Adrenal gland (tissue), 12 donors: ENCODE data around the gene HMCES. TPM values are rescaled to one million over a fixed set of nuclear protein-coding genes. Genes with fewer than 3 reads are reported as not detected.

Experiments
- DNase-seq, 7 donors: peaks; one replicate each; pipeline ENCODE4 v3.0.0-alpha.2; 2019 to 2020
- H3K27ac ChIP-seq, 5 donors: fragments of 200-600 bp; sonication (generic) in 4 of 5; 1 replicate in 3 of 5; 2 replicates in 2 of 5; pipeline versions ENCODE4 v1.5.1 to v1.8.0; 2016 to 2020; ENCODE audit warnings: mild to moderate bottlenecking in 1 of 5
- H3K27me3 ChIP-seq: fragments of 200-600 bp; 2 replicates; pipeline ENCODE4 v1.8.0; 2021
- H3K36me3 ChIP-seq, 2 donors: fragments of 200-600 bp; replicated peaks in 1 of 2; 1 replicate in 1 of 2; 2 replicates in 1 of 2; pipeline versions ENCODE4 v1.5.1 to v1.8.0; 2018 to 2022
- H3K4me1 ChIP-seq, 2 donors: fragments of 200-600 bp; replicated peaks in 1 of 2; 1 replicate in 1 of 2; 2 replicates in 1 of 2; pipeline versions ENCODE4 v1.5.1 to v1.8.0; 2018 to 2021
- H3K4me3 ChIP-seq, 4 donors: fragments of 200-600 bp; sonication (generic) in 3 of 4; one replicate each; pipeline ENCODE4 v1.5.1; 2016 to 2018
- H3K9me3 ChIP-seq, 3 donors: fragments of 200-600 bp; sonication (generic) in 1 of 3; replicated peaks in 1 of 3; 1 replicate in 2 of 3; 2 replicates in 1 of 3; pipeline versions ENCODE4 v1.5.1 to v1.8.0; 2016 to 2021
- POLR2A ChIP-seq, 2 donors: fragments of 450-650 bp; IDR thresholded peaks; one replicate each; pipeline ENCODE4 v1.6.1; 2017; ENCODE audit warnings: antibody characterized with exemption in 2 of 2, mild to moderate bottlenecking in 2 of 2, moderate library complexity in 1 of 2
- WGBS, 4 donors: extraction: QIAGEN DNeasy Blood & Tissue Kit in 2 of 4; methylation state at CpG; one replicate each; pipeline versions ENCODE4 v1.1.5 to v1.1.7; 2013 to 2017; 5-methylcytosine and 5-hydroxymethylcytosine counted together
- intact Hi-C, 2 donors: fragments of 100-400 bp; cut with DNase I; formaldehyde crosslinking; loops; one replicate each; pipeline versions ENCODE4 v1.14.1 to v1.15.0; 2022 to 2023
- polyA plus RNA-seq, 3 donors: library from polyadenylated mRNA; stranded (reverse); fragments of 200-250 nt in 2 of 3; fragments of 350-450 nt in 1 of 3; fragmentation: Illumina TruSeq in 1 of 3; extraction: RNeasy Lipid Tissue Mini Kit (QIAGEN cat#74804) in 1 of 3; gene quantifications; one replicate each; pipeline ENCODE4 v1.2.3, GENCODE V29; 2013 to 2014
- total RNA-seq, 9 donors: library from RNA; depleted of rRNA in 4 of 9; stranded (reverse); fragments of >200 nt in 4 of 9; fragments of 120-200 nt in 1 of 9; fragmentation: NEBNext Ultra II Directional in 1 of 9; extraction: Animal tissue kit (Norgen Biotek cat#: 25700) in 1 of 9; gene quantifications; one replicate each; pipeline versions ENCODE4 v1.1.0 to v1.2.4, GENCODE V29; 2013 to 2023
- TF ChIP-seq, protein P1 (sequence below), 6 experiments: fragments of 450-650 bp in 4 of 6; fragments of 200-600 bp in 2 of 6; sonication (generic) in 1 of 6; IDR thresholded peaks; 1 replicate in 5 of 6; 2 replicates in 1 of 6; pipeline versions ENCODE4 v1.5.1 to v1.8.0; 2016 to 2021; ENCODE audit warnings: antibody characterized with exemption in 6 of 6, mild to moderate bottlenecking in 2 of 6, moderate library complexity in 1 of 6
- donor health status: healthy with polysubstance abuse.
- donor health status: Bipolar disorder and iron deficiency.
- donor health status: DM: yes; HTN: yes; CAD: no.
- donor health status: DM: no; HTN: no; CAD: no.
- donor health status: DM: no; HTN: no; CAD: no.
- donor health status: DM: yes; HTN: yes; CAD: no.

HMCES gene
- total and polyA plus RNA-seq, 12 donors, result 16.0 to 39.7 (median 23.7) TPM

DNA sequence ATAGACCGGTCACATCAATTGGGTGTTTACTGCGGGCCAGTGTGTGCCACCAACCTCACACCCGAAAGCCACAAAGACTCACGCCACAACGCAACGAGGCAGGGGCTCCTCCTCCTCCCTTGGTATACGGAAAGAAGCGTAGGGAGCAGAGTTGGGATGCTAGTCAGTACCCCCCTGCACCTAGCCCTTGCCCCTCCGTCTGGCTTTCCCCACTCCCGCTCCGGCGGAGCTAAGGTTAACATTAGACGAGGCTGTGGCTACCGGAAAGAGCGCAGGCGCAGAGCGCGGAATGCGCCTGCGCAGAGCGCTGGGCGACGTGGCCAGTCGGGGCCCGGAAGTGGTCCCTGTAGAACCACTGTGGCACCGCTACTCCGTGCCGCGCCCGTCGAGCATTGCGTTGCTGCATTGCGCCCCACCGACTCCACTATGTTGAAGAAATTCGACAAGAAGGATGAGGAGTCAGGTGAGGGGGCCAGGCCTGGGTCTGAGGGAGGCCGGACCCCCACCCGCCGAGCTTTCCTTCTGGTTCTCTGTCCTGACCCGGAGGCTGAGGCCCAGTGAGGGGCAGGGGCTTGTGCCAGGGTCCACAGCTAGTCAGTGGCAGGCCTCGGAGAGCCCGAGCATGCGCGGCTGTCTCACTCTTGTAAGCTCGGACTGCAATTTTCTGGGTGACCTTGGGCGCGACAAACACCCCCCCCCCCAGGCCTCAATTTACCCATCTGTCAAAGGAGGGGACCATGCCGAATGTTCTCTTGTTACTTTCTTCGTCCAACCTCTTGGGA lies 29.2 kb upstream of the HMCES start, which contains the start of gene COPG1:
COPG1 (plus strand) TSS at position 323 of the 782 bp plus-strand sequence; CDS start at position 427, 104 bp downstream.
- Histone ChIP-seq H3K9me3 (no peaks in the 10 kb centered on the region), H3K36me3 (peaks cover 0 to 28% of the 10 kb centered on the region in 2 donors), H3K4me3 (peak within 1 kb of the TSS; percentile 68 to 99 (median 84)), H3K27ac (peak within 1 kb of the TSS; percentile 60 to 89 (median 81)), H3K27me3 (no peaks in the 10 kb centered on the region), H3K4me1 (peaks cover 14 to 34% of the 10 kb centered on the region in 2 donors)
- intact Hi-C loops, result loop anchor here (5.0 to 10.0 kb wide), 3 partner anchors 67 to 275 kb away; partner anchors contain the start of gene CNBP (in 1 of the 2)
- DNase-seq, result peak; percentile 79 to 94 (median 86)
- WGBS, 4 donors, result 0 to 1% (median 0%) methylated on average over 19 to 48 of the region's 48 CpGs
- peak; percentile 84 to 88 for TF ChIP-seq POLR2A (IDR thresholded peaks at IDR 0.05)
- TF ChIP-seq, protein P1, sequence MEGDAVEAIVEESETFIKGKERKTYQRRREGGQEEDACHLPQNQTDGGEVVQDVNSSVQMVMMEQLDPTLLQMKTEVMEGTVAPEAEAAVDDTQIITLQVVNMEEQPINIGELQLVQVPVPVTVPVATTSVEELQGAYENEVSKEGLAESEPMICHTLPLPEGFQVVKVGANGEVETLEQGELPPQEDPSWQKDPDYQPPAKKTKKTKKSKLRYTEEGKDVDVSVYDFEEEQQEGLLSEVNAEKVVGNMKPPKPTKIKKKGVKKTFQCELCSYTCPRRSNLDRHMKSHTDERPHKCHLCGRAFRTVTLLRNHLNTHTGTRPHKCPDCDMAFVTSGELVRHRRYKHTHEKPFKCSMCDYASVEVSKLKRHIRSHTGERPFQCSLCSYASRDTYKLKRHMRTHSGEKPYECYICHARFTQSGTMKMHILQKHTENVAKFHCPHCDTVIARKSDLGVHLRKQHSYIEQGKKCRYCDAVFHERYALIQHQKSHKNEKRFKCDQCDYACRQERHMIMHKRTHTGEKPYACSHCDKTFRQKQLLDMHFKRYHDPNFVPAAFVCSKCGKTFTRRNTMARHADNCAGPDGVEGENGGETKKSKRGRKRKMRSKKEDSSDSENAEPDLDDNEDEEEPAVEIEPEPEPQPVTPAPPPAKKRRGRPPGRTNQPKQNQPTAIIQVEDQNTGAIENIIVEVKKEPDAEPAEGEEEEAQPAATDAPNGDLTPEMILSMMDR (IDR thresholded peaks at IDR 0.05), result peak in 1 of 6 experiments; percentile 17

DNA sequence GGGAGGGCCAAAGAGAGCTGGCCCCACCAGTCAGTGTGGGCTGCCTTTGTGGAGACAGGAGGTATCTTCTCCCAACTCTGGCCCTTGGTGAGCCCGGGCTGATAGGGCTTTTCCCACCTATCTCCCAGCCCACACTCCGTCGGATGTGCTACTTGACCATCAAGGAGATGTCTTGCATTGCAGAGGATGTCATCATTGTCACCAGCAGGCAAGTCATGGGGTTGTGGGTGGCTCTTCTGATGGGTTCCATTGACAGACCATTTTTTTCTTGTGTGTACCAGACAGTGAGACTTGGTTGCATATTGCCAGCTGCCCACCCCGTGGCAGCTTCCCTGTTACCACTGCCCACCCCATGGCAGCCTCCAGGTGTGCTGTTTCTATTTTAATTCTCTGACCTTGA lies 25.9 kb upstream of the HMCES start:
- intact Hi-C loops, result loop anchor here in 1 of 2 donors (10.0 kb wide), 1 partner anchor 198 kb away; no protein-coding TSS in a partner anchor
- TF ChIP-seq, protein P1 (IDR thresholded peaks at IDR 0.05), result no peak
- no peak for TF ChIP-seq POLR2A (IDR thresholded peaks at IDR 0.05)
- H3K4me1 ChIP-seq, result peaks cover 8 to 21% of the 10 kb centered on the region in 2 donors
- H3K27ac ChIP-seq, result no peak overlapping the region
- H3K4me3 ChIP-seq, result no peak overlapping the region
- WGBS, 4 donors, result 87 to 89% (median 88%) methylated on average over 1 to 4 of the region's 4 CpGs
- no peak for DNase-seq
- H3K36me3 ChIP-seq, result peaks cover 0 to 61% of the 10 kb centered on the region in 2 donors
- no peaks in the 10 kb centered on the region for H3K9me3 ChIP-seq
- no peaks in the 10 kb centered on the region for H3K27me3 ChIP-seq

DNA sequence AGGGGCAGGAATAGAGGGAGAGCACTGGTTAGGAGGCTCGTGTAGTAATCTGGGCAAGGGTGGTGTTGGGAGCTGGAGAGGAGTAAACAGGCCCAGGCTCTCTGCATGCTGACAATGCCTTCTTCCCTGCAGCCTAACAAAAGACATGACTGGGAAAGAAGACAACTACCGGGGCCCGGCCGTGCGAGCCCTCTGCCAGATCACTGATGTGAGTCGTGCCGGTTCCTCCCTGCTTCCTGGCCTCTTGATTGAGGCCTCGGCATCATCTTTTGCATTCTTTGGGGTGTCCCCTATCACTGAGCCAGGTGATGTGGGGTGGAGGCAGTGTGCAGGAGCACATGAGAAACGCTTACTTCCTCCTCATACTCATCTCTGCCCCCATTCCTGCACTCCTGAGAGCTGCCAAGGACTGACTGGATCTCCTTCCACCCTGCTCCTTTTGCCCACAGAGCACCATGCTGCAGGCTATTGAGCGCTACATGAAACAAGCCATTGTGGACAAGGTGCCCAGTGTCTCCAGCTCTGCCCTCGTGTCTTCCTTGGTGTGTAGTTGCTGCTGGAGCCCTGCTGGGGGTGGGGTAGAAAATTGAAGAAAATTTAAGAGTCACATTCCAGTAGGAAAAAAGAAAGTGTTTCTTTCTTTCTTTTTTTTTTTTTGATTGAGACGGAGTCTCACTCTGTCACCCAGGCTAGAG lies 24.0 kb upstream of the HMCES start:
- no peak for DNase-seq
- Histone ChIP-seq H3K27me3 (no peaks in the 10 kb centered on the region), H3K36me3 (peaks cover 0 to 80% of the 10 kb centered on the region in 2 donors), H3K27ac (no peak overlapping the region), H3K9me3 (no peaks in the 10 kb centered on the region), H3K4me3 (no peak overlapping the region), H3K4me1 (peaks cover 0 to 11% of the 10 kb centered on the region in 2 donors)
- TF ChIP-seq, protein P1 (IDR thresholded peaks at IDR 0.05), result no peak
- TF ChIP-seq POLR2A (IDR thresholded peaks at IDR 0.05), result no peak
- WGBS, 4 donors, result 88 to 92% (median 89%) methylated on average over 12 of the region's 12 CpGs
- intact Hi-C loops, result loop anchor here in 1 of 2 donors (10.0 kb wide), 1 partner anchor 200 kb away; no protein-coding TSS in a partner anchor

DNA sequence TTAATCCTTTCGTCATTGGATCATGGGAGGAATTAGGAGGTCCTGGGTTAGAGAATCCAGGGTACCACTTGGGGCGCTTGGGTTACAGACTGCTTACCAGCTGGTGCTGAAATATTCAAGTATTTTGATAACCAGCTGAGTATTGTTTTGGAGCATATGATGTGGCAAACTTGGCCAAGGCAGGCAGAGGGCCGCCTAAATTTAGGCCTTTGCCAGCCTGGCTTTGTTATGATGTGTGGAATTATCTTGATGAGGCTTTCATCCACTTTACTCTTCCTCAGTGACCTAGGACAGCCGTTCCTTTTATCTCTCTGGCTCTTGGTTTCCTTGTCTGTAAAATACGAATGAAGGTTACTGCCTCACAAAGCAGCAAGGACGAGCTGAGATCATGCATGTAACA lies 22.4 kb upstream of the HMCES start:
- H3K4me3 ChIP-seq, result no peak overlapping the region
- no peak overlapping the region for H3K27ac ChIP-seq
- no peaks in the 10 kb centered on the region for H3K4me1 ChIP-seq
- no peaks in the 10 kb centered on the region for H3K27me3 ChIP-seq
- intact Hi-C loops, result loop anchor here in 1 of 2 donors (10.0 kb wide), 1 partner anchor 201 kb away; no protein-coding TSS in a partner anchor
- DNase-seq, result no peak
- WGBS, 4 donors, result 57 to 76% (median 66%) methylated on average over 6 of the region's 6 CpGs
- peaks cover 0 to 96% of the 10 kb centered on the region in 2 donors for H3K36me3 ChIP-seq
- H3K9me3 ChIP-seq, result no peaks in the 10 kb centered on the region
- TF ChIP-seq, protein P1 (IDR thresholded peaks at IDR 0.05), result no peak
- TF ChIP-seq POLR2A (IDR thresholded peaks at IDR 0.05), result no peak
